BJ (cell line): ENCODE results near the gene MAGEA4. TPM values are rescaled to one million over a fixed set of nuclear protein-coding genes. Genes with fewer than 3 reads are reported as not detected.
A peak's percentile ranks its signal among the peaks of the same experiment; 100 is the strongest.

Source experiments
- CTCF ChIA-PET: fragments of 350-600 bp; formaldehyde crosslinking; extraction: SDS; loops from one replicate; lab custom pipeline; 2021; ENCODE audit warnings: antibody characterized with exemption, inconsistent platforms; lab: Yijun Ruan, JAX
- POLR2A ChIA-PET: fragments of 300-600 bp; sonication (Branson Sonifier 250); formaldehyde crosslinking; extraction: SDS; loops from one replicate; lab custom pipeline; 2021; ENCODE audit warnings: antibody characterized with exemption; lab: Charles Lee
- DNase-seq: peaks from one replicate; pipeline ENCODE4 v3.0.0-alpha.2; 2011; ENCODE audit warnings: low read depth
- H3K27me3 ChIP-seq: 2 replicates; pipeline ENCODE4 v1.6.0; 2011; ENCODE audit warnings: low read length; ENCODE audit not compliant: control insufficient read depth, insufficient read depth
- H3K36me3 ChIP-seq: 2 replicates; pipeline ENCODE4 v1.5.1; 2011; ENCODE audit warnings: low read length; ENCODE audit not compliant: control insufficient read depth, insufficient read depth
- H3K4me3 ChIP-seq: 2 replicates; pipeline ENCODE4 v1.5.1; 2011; ENCODE audit warnings: low read depth, mild to moderate bottlenecking, control low read depth, low read length
- polyA plus RNA-seq: library from polyadenylated mRNA; depleted of rRNA; stranded (reverse); fragments of >200 nt; gene quantifications from 2 replicates; pipeline ENCODE4 v1.2.3, GENCODE V29; 2011; rRNA removed
- TF ChIP-seq, protein P1 (sequence below): IDR thresholded peaks from 2 replicates; pipeline ENCODE4 v1.5.1; 2011; ENCODE audit warnings: low read depth, mild to moderate bottlenecking, control low read depth, inconsistent platforms, low read length, moderate library complexity; ENCODE audit not compliant: insufficient read depth

Gene MAGEA4
- polyA plus RNA-seq, 1 experiment, result not detected

- Histone ChIP-seq H3K36me3 (peaks cover 14% of the 10 kb centered on the region), H3K27me3 (peaks cover 2% of the 10 kb centered on the region; the same call in 1 of the 2 replicates), H3K4me3 (no peak overlapping the region)
- ChIA-PET CTCF (interaction anchor here (0.7 to 1.8 kb wide), 2 partner anchors 145 to 662 kb away, joined by 3 to 4 read pairs; no protein-coding TSS in a partner anchor), POLR2A (no interaction called here)
- TF ChIP-seq, protein P1, sequence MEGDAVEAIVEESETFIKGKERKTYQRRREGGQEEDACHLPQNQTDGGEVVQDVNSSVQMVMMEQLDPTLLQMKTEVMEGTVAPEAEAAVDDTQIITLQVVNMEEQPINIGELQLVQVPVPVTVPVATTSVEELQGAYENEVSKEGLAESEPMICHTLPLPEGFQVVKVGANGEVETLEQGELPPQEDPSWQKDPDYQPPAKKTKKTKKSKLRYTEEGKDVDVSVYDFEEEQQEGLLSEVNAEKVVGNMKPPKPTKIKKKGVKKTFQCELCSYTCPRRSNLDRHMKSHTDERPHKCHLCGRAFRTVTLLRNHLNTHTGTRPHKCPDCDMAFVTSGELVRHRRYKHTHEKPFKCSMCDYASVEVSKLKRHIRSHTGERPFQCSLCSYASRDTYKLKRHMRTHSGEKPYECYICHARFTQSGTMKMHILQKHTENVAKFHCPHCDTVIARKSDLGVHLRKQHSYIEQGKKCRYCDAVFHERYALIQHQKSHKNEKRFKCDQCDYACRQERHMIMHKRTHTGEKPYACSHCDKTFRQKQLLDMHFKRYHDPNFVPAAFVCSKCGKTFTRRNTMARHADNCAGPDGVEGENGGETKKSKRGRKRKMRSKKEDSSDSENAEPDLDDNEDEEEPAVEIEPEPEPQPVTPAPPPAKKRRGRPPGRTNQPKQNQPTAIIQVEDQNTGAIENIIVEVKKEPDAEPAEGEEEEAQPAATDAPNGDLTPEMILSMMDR, result no peak
- DNase-seq, result peak; percentile 82
These were observed 58.0 kb downstream of the MAGEA4 start for GRCh38 chrX:151970661-151971060.

- peak overlapping the region; percentile 77 for H3K4me3 ChIP-seq
- CTCF ChIA-PET, result interaction anchor here (1.2 to 1.4 kb wide), 2 partner anchors 220 to 662 kb away, joined by 3 to 5 read pairs; no protein-coding TSS in a partner anchor
- DNase-seq, result no peak
- peaks cover 9% of the 10 kb centered on the region for H3K36me3 ChIP-seq
- POLR2A ChIA-PET, result interaction anchor here (0.6 to 2.1 kb wide), 2 partner anchors 147 to 220 kb away, joined by 3 to 6 read pairs; no protein-coding TSS in a partner anchor
- TF ChIP-seq, protein P1, result no peak
- H3K27me3 ChIP-seq, result peaks cover 2% of the 10 kb centered on the region; the same call in 1 of the 2 replicates
These were observed 60.5 kb downstream of the MAGEA4 start for GRCh38 chrX:151973060-151973661.

DNA sequence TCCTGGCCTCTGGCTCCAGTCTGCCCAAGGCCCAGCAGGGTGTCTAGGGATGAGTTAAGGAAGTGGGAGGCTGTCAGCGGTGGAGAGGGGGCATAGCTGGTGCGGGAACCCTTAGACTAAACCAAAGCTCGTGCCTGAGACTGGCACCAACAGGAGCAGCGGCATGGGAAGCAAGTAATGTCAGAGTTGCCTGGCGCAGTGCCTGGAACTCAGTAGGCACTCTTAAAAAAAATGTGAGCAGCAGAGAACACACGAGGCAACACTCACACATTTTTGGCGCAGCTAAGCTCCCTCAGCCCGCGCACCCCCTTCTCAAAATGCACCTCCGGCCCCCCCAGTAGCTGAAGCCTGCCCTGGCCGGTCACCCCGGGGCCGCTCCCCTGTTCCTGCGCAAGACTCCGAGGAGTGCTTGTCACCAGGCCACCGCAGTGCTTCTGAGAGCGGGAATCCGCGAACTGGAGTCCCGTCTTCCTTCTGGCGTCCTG lies 61.2 kb downstream of the MAGEA4 start:
- POLR2A ChIA-PET, result interaction anchor here (2.1 kb wide), 1 partner anchor 148 kb away, joined by 6 read pairs; no protein-coding TSS in a partner anchor
- Histone ChIP-seq H3K36me3 (peaks cover 6% of the 10 kb centered on the region; the same call in 1 of the 2 replicates), H3K4me3 (peak overlapping the region; percentile 77), H3K27me3 (peaks cover 2% of the 10 kb centered on the region; the same call in 1 of the 2 replicates)
- CTCF ChIA-PET, result interaction anchor here (1.4 kb wide), 2 partner anchors 148 to 221 kb away, joined by 5 to 6 read pairs; no protein-coding TSS in a partner anchor
- TF ChIP-seq, protein P1, result no peak
- DNase-seq, result no peak

Other genes with a start within 250 kb of the MAGEA4 start
- gene PRRG3, start 217.4 kb upstream of the MAGEA4 start, polyA plus RNA-seq, result not detected in 2 replicates
- gene FATE1, start 196.9 kb upstream of the MAGEA4 start, polyA plus RNA-seq, result not detected in 2 replicates
- gene CNGA2, start 178.1 kb upstream of the MAGEA4 start, polyA plus RNA-seq, result not detected in 2 replicates
- gene GABRE, start 61.8 kb downstream of the MAGEA4 start, polyA plus RNA-seq, result 37.8 and 40.1 TPM in 2 replicates
- gene MAGEA10, start 225.7 kb downstream of the MAGEA4 start, polyA plus RNA-seq, result not detected in 2 replicates